GM23248 (cell line): ENCODE data around the gene PCSK2.

Experiments
- EZH2 ChIP-seq: fragments of 200-600 bp; sonication (generic); IDR thresholded peaks from 2 replicates; pipeline ENCODE4 v1.6.1; 2018; ENCODE audit warnings: antibody characterized with exemption, mild to moderate bottlenecking; ENCODE audit not compliant: insufficient read depth, poor library complexity, severe bottlenecking
- EZH2phosphoT487 ChIP-seq: fragments of 200-600 bp; sonication (generic); IDR thresholded peaks from 2 replicates; pipeline ENCODE4 v1.6.1; 2018; ENCODE audit warnings: antibody characterized with exemption, moderate library complexity, mild to moderate bottlenecking, low read depth; ENCODE audit not compliant: insufficient read depth

GRCh38 chr20:17394411-17394810 is 167.6 kb downstream of the PCSK2 start:
- TF ChIP-seq EZH2phosphoT487 (no peak), EZH2 (no peak)
